OCI-LY1 (cell line): ENCODE measurements around the gene SLC25A26.
"Not testable (repeated sequence)": the region's sequence is repeated elsewhere in the genome, so short reads cannot be mapped to it uniquely, and the experiment has no call there.

Experiments used
- H2AFZ ChIP-seq: fragments of 200-600 bp; sonication (generic), shearing (Covaris generic); 2 replicates; pipeline ENCODE4 v1.6.0; 2014; ENCODE audit warnings: antibody characterized with exemption, mild to moderate bottlenecking, low read length
- H3F3A ChIP-seq: fragments of 200-600 bp; sonication (generic), shearing (Covaris generic); 2 replicates; pipeline ENCODE4 v1.6.0; 2014; ENCODE audit warnings: mild to moderate bottlenecking, antibody characterized with exemption, low read length, moderate library complexity; ENCODE audit not compliant: insufficient read depth
- H3K27ac ChIP-seq: fragments of 200-600 bp; sonication (generic); 2 replicates; pipeline ENCODE4 v1.5.1; 2014; ENCODE audit warnings: low read length, mixed run types, mild to moderate bottlenecking, low read depth; ENCODE audit not compliant: poor library complexity, severe bottlenecking
- H3K27me3 ChIP-seq: fragments of 200-600 bp; sonication (generic); 2 replicates; pipeline ENCODE4 v1.6.0; 2014; ENCODE audit warnings: antibody characterized with exemption, mild to moderate bottlenecking, low read length, moderate library complexity; ENCODE audit not compliant: insufficient read depth
- H3K36me3 ChIP-seq: fragments of 200-600 bp; sonication (generic); 2 replicates; pipeline ENCODE4 v1.6.1; 2014; ENCODE audit warnings: mild to moderate bottlenecking, antibody characterized with exemption, low read length, moderate library complexity, mixed read lengths; ENCODE audit not compliant: insufficient read depth
- H3K4me1 ChIP-seq: fragments of 200-600 bp; sonication (generic); 2 replicates; pipeline ENCODE4 v1.5.1; 2014; ENCODE audit warnings: mild to moderate bottlenecking, low read length, moderate library complexity; ENCODE audit not compliant: insufficient read depth, severe bottlenecking
- H3K4me2 ChIP-seq: fragments of 200-600 bp; sonication (generic), shearing (Covaris generic); 2 replicates; pipeline ENCODE4 v1.6.1; 2014; ENCODE audit warnings: low read length
- H3K4me3 ChIP-seq: fragments of 200-600 bp; sonication (generic); 2 replicates; pipeline ENCODE4 v1.5.1; 2014; ENCODE audit warnings: low read length, low read depth, mild to moderate bottlenecking, mixed read lengths; ENCODE audit not compliant: poor library complexity, severe bottlenecking
- H3K79me2 ChIP-seq: fragments of 200-600 bp; shearing (Covaris generic); 2 replicates; pipeline ENCODE4 v1.6.1; 2016; ENCODE audit warnings: mixed run types, low read length, mixed read lengths; ENCODE audit not compliant: insufficient read depth
- H3K9ac ChIP-seq: fragments of 200-600 bp; sonication (generic), shearing (Covaris generic); 2 replicates; pipeline ENCODE4 v1.6.1; 2014; ENCODE audit warnings: mild to moderate bottlenecking, low read length, mixed read lengths
- H3K9me2 ChIP-seq: fragments of 200-600 bp; sonication (generic), shearing (Covaris generic); 2 replicates; pipeline ENCODE4 v1.6.1; 2014; ENCODE audit warnings: low read depth, mild to moderate bottlenecking, low read length, mixed read lengths
- H3K9me3 ChIP-seq: fragments of 200-600 bp; shearing (Covaris generic); 2 replicates; pipeline ENCODE4 v1.6.1; 2014; ENCODE audit warnings: low read length, mixed read lengths
- H4K20me1 ChIP-seq: fragments of 200-600 bp; sonication (generic), shearing (Covaris generic); 2 replicates; pipeline ENCODE4 v1.6.0; 2016; ENCODE audit warnings: mild to moderate bottlenecking, low read length; ENCODE audit not compliant: insufficient read depth
- CTCF ChIP-seq: fragments of 200-600 bp; sonication (generic), shearing (Covaris generic); IDR thresholded peaks from 2 replicates; pipeline ENCODE4 v1.5.1; 2017; ENCODE audit warnings: mild to moderate bottlenecking, antibody characterized with exemption, low read length, moderate library complexity, mixed read lengths
- EZH2 ChIP-seq: fragments of 200-600 bp; sonication (generic), shearing (Covaris generic); IDR thresholded peaks from 2 replicates; pipeline ENCODE4 v1.8.0; 2017; ENCODE audit warnings: borderline replicate concordance, mixed run types, mild to moderate bottlenecking, antibody characterized with exemption, low read length, moderate library complexity, mixed read lengths

SLC25A26 gene

GRCh38 chr3:66276705-66277274, 56.0 kb downstream of the SLC25A26 start:
- H3K27me3 ChIP-seq = no peaks in the 10 kb centered on the region
- TF ChIP-seq CTCF (peak; percentile 69), EZH2 (no peak)
- H3K27ac ChIP-seq = no peak overlapping the region
- no peaks in the 10 kb centered on the region for H3K79me2 ChIP-seq
- no peaks in the 10 kb centered on the region for H3K9me3 ChIP-seq
- H3K4me3 ChIP-seq = no peak overlapping the region
- H3K9ac ChIP-seq = no peak overlapping the region
- H3F3A ChIP-seq = no peaks in the 10 kb centered on the region
- H3K36me3 ChIP-seq = no peaks in the 10 kb centered on the region
- H4K20me1 ChIP-seq = no peaks in the 10 kb centered on the region
- no peaks in the 10 kb centered on the region for H3K9me2 ChIP-seq
- no peak overlapping the region for H3K4me2 ChIP-seq
- H3K4me1 ChIP-seq = peaks cover 8% of the 10 kb centered on the region
- no peak overlapping the region for H2AFZ ChIP-seq

GRCh38 chr3:66279168-66279567, 58.4 kb downstream of the SLC25A26 start:
- H4K20me1 ChIP-seq = no peaks in the 10 kb centered on the region
- no peaks in the 10 kb centered on the region for H3F3A ChIP-seq
- H3K79me2 ChIP-seq = no peaks in the 10 kb centered on the region
- no peak overlapping the region for H3K4me3 ChIP-seq
- no peak overlapping the region for H3K4me2 ChIP-seq
- no peak overlapping the region for H3K27ac ChIP-seq
- H2AFZ ChIP-seq = no peak overlapping the region
- no peak overlapping the region for H3K9ac ChIP-seq
- H3K9me2 ChIP-seq = no peaks in the 10 kb centered on the region
- TF ChIP-seq EZH2 (no peak), CTCF (no peak)
- no peaks in the 10 kb centered on the region for H3K9me3 ChIP-seq
- H3K36me3 ChIP-seq = no peaks in the 10 kb centered on the region
- H3K27me3 ChIP-seq = no peaks in the 10 kb centered on the region
- peaks cover 8% of the 10 kb centered on the region for H3K4me1 ChIP-seq

GRCh38 chr3:66280304-66280703, 59.5 kb downstream of the SLC25A26 start:
- Histone ChIP-seq H4K20me1 (no peaks in the 10 kb centered on the region), H3K36me3 (no peaks in the 10 kb centered on the region), H3K4me2 (no peak overlapping the region), H2AFZ (no peak overlapping the region), H3K9ac (no peak overlapping the region), H3K79me2 (no peaks in the 10 kb centered on the region), H3F3A (no peaks in the 10 kb centered on the region), H3K27me3 (no peaks in the 10 kb centered on the region), H3K4me1 (peaks cover 9% of the 10 kb centered on the region), H3K9me3 (no peaks in the 10 kb centered on the region), H3K4me3 (no peak overlapping the region), H3K9me2 (no peaks in the 10 kb centered on the region), H3K27ac (no peak overlapping the region)
- TF ChIP-seq CTCF (no peak), EZH2 (no peak)

- not testable (repeated sequence) for H3K4me3 ChIP-seq, H3K4me1 ChIP-seq, H3K9me2 ChIP-seq, H3K9ac ChIP-seq, H3K36me3 ChIP-seq, H3K79me2 ChIP-seq, H3K27ac ChIP-seq, H3F3A ChIP-seq, H3K9me3 ChIP-seq, H2AFZ ChIP-seq, H3K27me3 ChIP-seq, H4K20me1 ChIP-seq, H3K4me2 ChIP-seq
Observed at GRCh38 chr3:66291922-66292321, 71.1 kb downstream of the SLC25A26 start.
